ENCODE data around the gene XKR8.

XKR8 gene

DNA sequence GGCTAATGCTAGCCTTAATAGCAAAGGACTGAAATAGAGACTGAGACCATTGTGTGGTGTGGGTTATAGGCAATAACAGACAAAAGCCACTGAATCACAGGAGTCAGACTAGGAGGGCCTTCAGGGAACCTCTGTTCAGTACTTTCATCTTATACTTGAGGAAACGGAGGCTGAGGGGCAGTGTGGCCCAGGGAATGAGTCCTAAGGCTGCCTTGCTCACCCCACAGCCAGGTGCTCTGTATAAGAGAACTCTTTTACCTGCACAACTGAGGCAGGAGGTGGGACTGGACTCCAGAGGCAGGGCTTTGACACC lies 22.3 kb upstream of the XKR8 start:
- Histone ChIP-seq H3K9me3 (no peaks in the 10 kb centered on the region), H3K27me3 (peaks cover 0 to 24% of the 10 kb centered on the region in 2 donors), H3K4me1 (peaks cover 0 to 13% (median 3%) of the 10 kb centered on the region in 4 donors), H3K36me3 (no peaks in the 10 kb centered on the region), H3K4me3 (no peak overlapping the region), H3K27ac (no peak overlapping the region)
- intact Hi-C loops (cut with DNase I; ENCODE audit: low total_unique reads) = no loop called here
- TF ChIP-seq, protein P1, sequence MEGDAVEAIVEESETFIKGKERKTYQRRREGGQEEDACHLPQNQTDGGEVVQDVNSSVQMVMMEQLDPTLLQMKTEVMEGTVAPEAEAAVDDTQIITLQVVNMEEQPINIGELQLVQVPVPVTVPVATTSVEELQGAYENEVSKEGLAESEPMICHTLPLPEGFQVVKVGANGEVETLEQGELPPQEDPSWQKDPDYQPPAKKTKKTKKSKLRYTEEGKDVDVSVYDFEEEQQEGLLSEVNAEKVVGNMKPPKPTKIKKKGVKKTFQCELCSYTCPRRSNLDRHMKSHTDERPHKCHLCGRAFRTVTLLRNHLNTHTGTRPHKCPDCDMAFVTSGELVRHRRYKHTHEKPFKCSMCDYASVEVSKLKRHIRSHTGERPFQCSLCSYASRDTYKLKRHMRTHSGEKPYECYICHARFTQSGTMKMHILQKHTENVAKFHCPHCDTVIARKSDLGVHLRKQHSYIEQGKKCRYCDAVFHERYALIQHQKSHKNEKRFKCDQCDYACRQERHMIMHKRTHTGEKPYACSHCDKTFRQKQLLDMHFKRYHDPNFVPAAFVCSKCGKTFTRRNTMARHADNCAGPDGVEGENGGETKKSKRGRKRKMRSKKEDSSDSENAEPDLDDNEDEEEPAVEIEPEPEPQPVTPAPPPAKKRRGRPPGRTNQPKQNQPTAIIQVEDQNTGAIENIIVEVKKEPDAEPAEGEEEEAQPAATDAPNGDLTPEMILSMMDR (IDR thresholded peaks at IDR 0.05) = no peak
- no peak for DNase-seq

DNA sequence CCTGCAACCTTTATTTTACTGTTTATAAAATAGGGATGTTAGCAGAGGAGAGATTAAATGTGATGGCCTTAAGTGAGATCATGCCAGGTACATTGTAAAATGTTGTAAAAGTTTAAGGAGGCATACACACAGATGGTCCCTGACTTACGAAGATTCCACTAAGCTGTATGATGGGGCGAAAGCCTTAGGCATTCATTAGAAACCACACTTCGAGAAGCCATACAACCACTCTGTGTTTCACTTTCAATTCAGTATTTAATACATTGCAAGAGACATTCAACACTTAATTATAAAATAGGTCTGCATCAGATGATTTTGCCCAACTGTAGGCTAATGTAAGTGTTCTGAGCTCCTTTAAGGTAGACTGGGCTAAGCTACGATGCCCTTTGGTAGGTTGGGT lies 21.3 kb upstream of the XKR8 start:
- intact Hi-C loops (cut with DNase I; ENCODE audit: low total_unique reads) = no loop called here
- H3K36me3 ChIP-seq = no peaks in the 10 kb centered on the region
- no peak for DNase-seq
- peaks cover 0 to 13% (median 3%) of the 10 kb centered on the region in 4 donors for H3K4me1 ChIP-seq
- TF ChIP-seq, protein P1 (IDR thresholded peaks at IDR 0.05) = no peak
- no peak overlapping the region for H3K27ac ChIP-seq
- peaks cover 0 to 24% of the 10 kb centered on the region in 2 donors for H3K27me3 ChIP-seq
- no peak overlapping the region for H3K4me3 ChIP-seq
- H3K9me3 ChIP-seq = no peaks in the 10 kb centered on the region

DNA sequence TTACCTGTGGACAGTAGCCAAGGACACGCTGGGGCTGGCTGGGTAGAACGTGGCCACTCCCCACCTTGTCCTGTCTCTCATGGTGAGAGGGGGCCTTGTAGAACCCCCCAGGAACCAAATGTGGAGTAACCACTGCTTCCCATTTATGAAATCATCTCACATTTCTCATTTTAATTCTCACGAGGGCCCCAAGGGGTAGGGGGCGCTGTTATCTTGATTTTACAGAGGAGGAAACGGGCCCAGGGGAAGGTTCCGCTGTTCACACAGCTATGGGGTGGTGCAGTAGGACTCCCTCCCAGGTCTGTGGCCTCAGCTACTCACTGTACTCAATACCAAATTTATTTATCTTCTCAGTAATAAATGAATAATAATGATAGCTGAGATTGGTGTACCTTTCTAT lies 19.5 kb upstream of the XKR8 start:
- DNase-seq = peak in 1 of 2 donors; percentile 65
- Histone ChIP-seq H3K27ac (no peak overlapping the region), H3K27me3 (peaks cover 0 to 14% of the 10 kb centered on the region in 2 donors), H3K9me3 (no peaks in the 10 kb centered on the region), H3K4me1 (peaks cover 0 to 5% (median 0%) of the 10 kb centered on the region in 4 donors), H3K4me3 (no peak overlapping the region), H3K36me3 (no peaks in the 10 kb centered on the region)
- TF ChIP-seq, protein P1 (IDR thresholded peaks at IDR 0.05) = peak in 1 of 2 experiments; percentile 17
- intact Hi-C loops (cut with DNase I; ENCODE audit: low total_unique reads) = no loop called here

DNA sequence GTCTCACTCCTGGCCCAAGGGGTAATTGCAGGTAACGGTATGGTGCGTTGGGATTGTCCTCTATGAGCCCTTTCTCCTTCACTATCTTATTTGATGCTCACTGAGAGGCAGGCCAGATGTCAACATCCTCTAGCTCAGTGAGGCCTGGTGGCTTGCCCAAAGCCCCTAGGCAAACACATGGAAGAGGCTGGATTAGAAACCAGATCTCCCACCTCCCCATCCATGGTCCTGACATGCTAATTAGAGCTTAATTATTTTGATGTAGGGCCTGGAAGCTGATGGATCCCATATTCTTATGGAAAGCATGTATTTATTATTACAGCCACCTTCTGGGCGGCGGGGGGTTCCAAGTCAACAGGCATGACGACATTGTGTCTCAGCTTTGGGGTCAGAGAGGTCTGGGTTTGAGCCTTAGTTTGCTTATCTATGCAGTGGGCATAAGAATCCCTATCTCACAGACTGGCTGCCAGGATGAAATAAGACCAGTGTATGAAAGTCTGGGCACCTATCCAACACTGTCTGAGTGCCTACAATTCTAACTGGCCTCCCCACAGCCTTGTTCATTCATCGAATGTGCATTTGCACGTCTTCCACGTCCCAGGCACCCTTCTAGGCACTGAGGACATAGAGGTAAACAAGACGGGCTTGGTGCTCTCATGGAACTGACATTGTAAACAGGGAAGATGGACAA lies 18.8 kb upstream of the XKR8 start:
- H3K4me1 ChIP-seq = no peaks in the 10 kb centered on the region
- no peaks in the 10 kb centered on the region for H3K9me3 ChIP-seq
- intact Hi-C loops (cut with DNase I; ENCODE audit: low total_unique reads) = no loop called here
- H3K4me3 ChIP-seq = no peak overlapping the region
- peaks cover 0 to 7% of the 10 kb centered on the region in 2 donors for H3K27me3 ChIP-seq
- TF ChIP-seq, protein P1 (IDR thresholded peaks at IDR 0.05) = no peak
- no peak overlapping the region for H3K27ac ChIP-seq
- DNase-seq = no peak
- H3K36me3 ChIP-seq = no peaks in the 10 kb centered on the region

DNA sequence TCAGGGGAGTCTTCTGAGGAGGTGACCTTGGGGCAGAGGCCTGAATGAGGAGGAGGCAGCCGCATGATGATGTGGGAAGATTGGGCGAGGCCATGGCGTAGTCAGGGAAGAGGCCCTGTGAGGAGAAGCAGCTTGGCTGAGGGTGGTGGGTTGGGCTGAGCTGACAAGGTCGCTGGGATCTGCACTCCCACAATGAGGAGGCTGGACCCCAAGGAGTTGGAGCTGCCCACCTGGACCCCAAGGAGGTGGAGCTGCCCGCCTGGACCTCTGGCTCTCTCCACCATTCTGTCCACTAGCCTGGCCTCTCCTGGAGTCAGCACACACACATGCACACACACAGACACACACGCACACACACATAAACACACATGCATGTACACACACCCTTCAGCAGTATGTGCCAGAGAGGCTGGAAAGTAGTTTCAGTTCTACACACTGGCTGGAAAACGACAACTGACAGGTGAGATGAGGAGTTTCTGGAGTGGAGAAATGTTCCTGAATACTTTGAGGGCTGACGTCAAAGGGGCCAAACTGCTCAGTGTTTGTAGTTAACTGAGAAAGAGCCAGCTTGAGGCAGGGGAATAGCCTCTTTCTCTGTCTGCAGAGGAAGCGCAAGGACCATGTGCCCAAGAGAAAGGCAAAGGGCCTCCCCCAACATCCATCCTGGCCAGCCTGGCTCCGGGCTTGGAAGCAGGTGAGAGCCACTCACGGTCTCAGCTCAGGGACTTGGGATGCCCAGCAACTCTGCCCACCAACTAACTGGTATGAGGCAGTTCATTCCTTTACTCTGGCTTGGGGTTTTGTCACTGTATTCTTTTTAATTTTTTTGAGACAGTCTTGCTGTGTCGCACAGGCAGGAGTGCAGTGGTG lies 17.9 kb upstream of the XKR8 start:
- Histone ChIP-seq H3K36me3 (no peaks in the 10 kb centered on the region), H3K27me3 (peaks cover 0 to 3% of the 10 kb centered on the region in 2 donors), H3K4me1 (no peaks in the 10 kb centered on the region), H3K4me3 (no peak overlapping the region), H3K9me3 (no peaks in the 10 kb centered on the region), H3K27ac (no peak overlapping the region)
- DNase-seq = no peak
- TF ChIP-seq, protein P1 (IDR thresholded peaks at IDR 0.05) = no peak
- intact Hi-C loops (cut with DNase I; ENCODE audit: low total_unique reads) = no loop called here
